H1 (cell line): Measurements from ENCODE around the gene RDH14. TPM values are rescaled to one million over a fixed set of nuclear protein-coding genes. Genes with fewer than 3 reads are reported as not detected.

ENCODE experiments used
- NRF1 ChIP-seq: IDR thresholded peaks from 2 replicates; pipeline ENCODE4 v1.6.1; 2011; ENCODE audit warnings: mild to moderate bottlenecking, low read depth, low read length, improper control_type of control experiment
- PHF8 ChIP-seq: fragments of 200-600 bp; sonication (generic); conservative IDR thresholded peaks from 2 replicates; pipeline ENCODE4 v1.7.1; 2012; ENCODE audit warnings: low read depth, mild to moderate bottlenecking, inconsistent platforms, low read length, moderate library complexity
- POLR2AphosphoS5 ChIP-seq: IDR thresholded peaks from 2 replicates; pipeline ENCODE4 v1.6.1; 2011; ENCODE audit warnings: low read depth, low read length
- RFX5 ChIP-seq: IDR thresholded peaks from 2 replicates; pipeline ENCODE4 v1.6.1; 2011; ENCODE audit warnings: low read depth, low read length, improper control_type of control experiment, borderline replicate concordance
- SP1 ChIP-seq: IDR thresholded peaks from 2 replicates; pipeline ENCODE4 v1.6.1; 2011; ENCODE audit warnings: low read depth, low read length
- polyA plus RNA-seq, 7 experiments: library from polyadenylated mRNA; depleted of rRNA in 3 of 7; stranded (reverse) in 5 of 7; unstranded in 2 of 7; fragments of >200 nt in 5 of 7; fragments of 200-250 nt in 2 of 7; gene quantifications; 1 replicate in 5 of 7; 2 replicates in 1 of 7; 4 replicates in 1 of 7; pipeline versions ENCODE4 v1.2.1 to v1.2.3, GENCODE V29; 2011 to 2013; ENCODE audit warnings: missing spikeins in 2 of 7, mixed read lengths in 2 of 7
- total RNA-seq: library from RNA; stranded (reverse); fragmentation: NEBNext Ultra II Directional; extraction: Animal tissue kit (Norgen Biotek cat#: 25700); gene quantifications from 2 replicates; pipeline ENCODE4 v1.2.1, GENCODE V29; 2021
- TF ChIP-seq, protein P1 (sequence below): fragments of 300-600 bp; sonication (generic); IDR thresholded peaks from 2 replicates; pipeline ENCODE4 v1.7.1; 2012; ENCODE audit warnings: low read length, moderate library complexity, mild to moderate bottlenecking, inconsistent platforms; ENCODE audit not compliant: insufficient replicate concordance

Gene RDH14
- total and polyA plus RNA-seq, 2 of the 8 experiments (the other 6 are each of a cell fraction or from before 2014, with no cell fraction given) = 14.7 to 23.6 TPM

DNA sequence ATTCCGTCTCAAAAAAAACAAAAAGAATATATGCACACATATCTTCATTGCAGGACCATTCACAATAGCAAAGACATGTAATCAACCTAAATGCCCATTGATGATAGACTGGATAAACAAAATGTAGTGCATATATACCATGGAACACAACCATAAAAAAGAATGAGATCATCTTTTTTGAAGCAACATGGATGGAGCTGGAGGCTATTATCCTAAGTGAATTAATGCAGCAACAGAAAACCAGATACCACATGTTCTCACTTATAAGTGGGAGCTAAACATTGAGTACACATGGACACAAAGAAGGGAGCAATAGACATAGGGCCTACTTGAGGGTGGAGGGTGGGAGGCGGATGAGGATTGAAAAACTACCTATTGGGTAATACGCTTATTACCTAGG, 20.2 kb upstream of the RDH14 start (continued):
- TF ChIP-seq SP1 (no peak), PHF8 (no peak), RFX5 (no peak), POLR2AphosphoS5 (no peak), NRF1 (no peak)
- TF ChIP-seq, protein P1, sequence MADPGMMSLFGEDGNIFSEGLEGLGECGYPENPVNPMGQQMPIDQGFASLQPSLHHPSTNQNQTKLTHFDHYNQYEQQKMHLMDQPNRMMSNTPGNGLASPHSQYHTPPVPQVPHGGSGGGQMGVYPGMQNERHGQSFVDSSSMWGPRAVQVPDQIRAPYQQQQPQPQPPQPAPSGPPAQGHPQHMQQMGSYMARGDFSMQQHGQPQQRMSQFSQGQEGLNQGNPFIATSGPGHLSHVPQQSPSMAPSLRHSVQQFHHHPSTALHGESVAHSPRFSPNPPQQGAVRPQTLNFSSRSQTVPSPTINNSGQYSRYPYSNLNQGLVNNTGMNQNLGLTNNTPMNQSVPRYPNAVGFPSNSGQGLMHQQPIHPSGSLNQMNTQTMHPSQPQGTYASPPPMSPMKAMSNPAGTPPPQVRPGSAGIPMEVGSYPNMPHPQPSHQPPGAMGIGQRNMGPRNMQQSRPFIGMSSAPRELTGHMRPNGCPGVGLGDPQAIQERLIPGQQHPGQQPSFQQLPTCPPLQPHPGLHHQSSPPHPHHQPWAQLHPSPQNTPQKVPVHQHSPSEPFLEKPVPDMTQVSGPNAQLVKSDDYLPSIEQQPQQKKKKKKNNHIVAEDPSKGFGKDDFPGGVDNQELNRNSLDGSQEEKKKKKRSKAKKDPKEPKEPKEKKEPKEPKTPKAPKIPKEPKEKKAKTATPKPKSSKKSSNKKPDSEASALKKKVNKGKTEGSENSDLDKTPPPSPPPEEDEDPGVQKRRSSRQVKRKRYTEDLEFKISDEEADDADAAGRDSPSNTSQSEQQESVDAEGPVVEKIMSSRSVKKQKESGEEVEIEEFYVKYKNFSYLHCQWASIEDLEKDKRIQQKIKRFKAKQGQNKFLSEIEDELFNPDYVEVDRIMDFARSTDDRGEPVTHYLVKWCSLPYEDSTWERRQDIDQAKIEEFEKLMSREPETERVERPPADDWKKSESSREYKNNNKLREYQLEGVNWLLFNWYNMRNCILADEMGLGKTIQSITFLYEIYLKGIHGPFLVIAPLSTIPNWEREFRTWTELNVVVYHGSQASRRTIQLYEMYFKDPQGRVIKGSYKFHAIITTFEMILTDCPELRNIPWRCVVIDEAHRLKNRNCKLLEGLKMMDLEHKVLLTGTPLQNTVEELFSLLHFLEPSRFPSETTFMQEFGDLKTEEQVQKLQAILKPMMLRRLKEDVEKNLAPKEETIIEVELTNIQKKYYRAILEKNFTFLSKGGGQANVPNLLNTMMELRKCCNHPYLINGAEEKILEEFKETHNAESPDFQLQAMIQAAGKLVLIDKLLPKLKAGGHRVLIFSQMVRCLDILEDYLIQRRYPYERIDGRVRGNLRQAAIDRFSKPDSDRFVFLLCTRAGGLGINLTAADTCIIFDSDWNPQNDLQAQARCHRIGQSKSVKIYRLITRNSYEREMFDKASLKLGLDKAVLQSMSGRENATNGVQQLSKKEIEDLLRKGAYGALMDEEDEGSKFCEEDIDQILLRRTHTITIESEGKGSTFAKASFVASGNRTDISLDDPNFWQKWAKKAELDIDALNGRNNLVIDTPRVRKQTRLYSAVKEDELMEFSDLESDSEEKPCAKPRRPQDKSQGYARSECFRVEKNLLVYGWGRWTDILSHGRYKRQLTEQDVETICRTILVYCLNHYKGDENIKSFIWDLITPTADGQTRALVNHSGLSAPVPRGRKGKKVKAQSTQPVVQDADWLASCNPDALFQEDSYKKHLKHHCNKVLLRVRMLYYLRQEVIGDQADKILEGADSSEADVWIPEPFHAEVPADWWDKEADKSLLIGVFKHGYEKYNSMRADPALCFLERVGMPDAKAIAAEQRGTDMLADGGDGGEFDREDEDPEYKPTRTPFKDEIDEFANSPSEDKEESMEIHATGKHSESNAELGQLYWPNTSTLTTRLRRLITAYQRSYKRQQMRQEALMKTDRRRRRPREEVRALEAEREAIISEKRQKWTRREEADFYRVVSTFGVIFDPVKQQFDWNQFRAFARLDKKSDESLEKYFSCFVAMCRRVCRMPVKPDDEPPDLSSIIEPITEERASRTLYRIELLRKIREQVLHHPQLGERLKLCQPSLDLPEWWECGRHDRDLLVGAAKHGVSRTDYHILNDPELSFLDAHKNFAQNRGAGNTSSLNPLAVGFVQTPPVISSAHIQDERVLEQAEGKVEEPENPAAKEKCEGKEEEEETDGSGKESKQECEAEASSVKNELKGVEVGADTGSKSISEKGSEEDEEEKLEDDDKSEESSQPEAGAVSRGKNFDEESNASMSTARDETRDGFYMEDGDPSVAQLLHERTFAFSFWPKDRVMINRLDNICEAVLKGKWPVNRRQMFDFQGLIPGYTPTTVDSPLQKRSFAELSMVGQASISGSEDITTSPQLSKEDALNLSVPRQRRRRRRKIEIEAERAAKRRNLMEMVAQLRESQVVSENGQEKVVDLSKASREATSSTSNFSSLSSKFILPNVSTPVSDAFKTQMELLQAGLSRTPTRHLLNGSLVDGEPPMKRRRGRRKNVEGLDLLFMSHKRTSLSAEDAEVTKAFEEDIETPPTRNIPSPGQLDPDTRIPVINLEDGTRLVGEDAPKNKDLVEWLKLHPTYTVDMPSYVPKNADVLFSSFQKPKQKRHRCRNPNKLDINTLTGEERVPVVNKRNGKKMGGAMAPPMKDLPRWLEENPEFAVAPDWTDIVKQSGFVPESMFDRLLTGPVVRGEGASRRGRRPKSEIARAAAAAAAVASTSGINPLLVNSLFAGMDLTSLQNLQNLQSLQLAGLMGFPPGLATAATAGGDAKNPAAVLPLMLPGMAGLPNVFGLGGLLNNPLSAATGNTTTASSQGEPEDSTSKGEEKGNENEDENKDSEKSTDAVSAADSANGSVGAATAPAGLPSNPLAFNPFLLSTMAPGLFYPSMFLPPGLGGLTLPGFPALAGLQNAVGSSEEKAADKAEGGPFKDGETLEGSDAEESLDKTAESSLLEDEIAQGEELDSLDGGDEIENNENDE = no peak
- TF ChIP-seq, all 59 proteins: peak for 0
